GM23338 (cell line): ENCODE results near the gene SLC9C1. TPM values are rescaled to one million over a fixed set of nuclear protein-coding genes. Genes with fewer than 3 reads are reported as not detected.
A peak's percentile ranks its signal among the peaks of the same experiment; 100 is the strongest.

Source experiments
- ATAC-seq: fragments of 200-7000 bp; cut with Tn5 transposase; 3 replicates; pipeline ENCODE4 v1.9.1; 2020
- DNase-seq: peaks from one replicate; pipeline ENCODE4 v3.0.0-alpha.2; 2015; ENCODE audit warnings: low spot score
- H2AFZ ChIP-seq: fragments of 200-600 bp; sonication (generic); 2 replicates; pipeline ENCODE4 v1.8.0; 2016; ENCODE audit warnings: antibody characterized with exemption, mild to moderate bottlenecking, moderate library complexity
- H3F3A ChIP-seq: fragments of 200-600 bp; sonication (generic); replicated peaks from 2 replicates; pipeline ENCODE4 v1.8.0; 2017; ENCODE audit warnings: antibody characterized with exemption, mixed run types, low read depth
- H3K27ac ChIP-seq: fragments of 200-600 bp; sonication (generic); 2 replicates; pipeline ENCODE4 v1.6.1; 2016; ENCODE audit warnings: low read depth
- H3K27me3 ChIP-seq: fragments of 200-600 bp; sonication (generic); 2 replicates; pipeline ENCODE4 v1.8.0; 2016; ENCODE audit warnings: mild to moderate bottlenecking, mixed run types, moderate library complexity; ENCODE audit not compliant: insufficient read depth
- H3K36me3 ChIP-seq: fragments of 200-600 bp; sonication (generic); 2 replicates; pipeline ENCODE4 v1.8.0; 2016; ENCODE audit warnings: mild to moderate bottlenecking; ENCODE audit not compliant: insufficient read depth
- H3K4me1 ChIP-seq: fragments of 200-600 bp; sonication (generic); 2 replicates; pipeline ENCODE4 v1.8.0; 2016; ENCODE audit warnings: mild to moderate bottlenecking, moderate library complexity; ENCODE audit not compliant: insufficient read depth
- H3K4me2 ChIP-seq: fragments of 200-600 bp; sonication (generic); 2 replicates; pipeline ENCODE4 v1.7.1; 2017; ENCODE audit warnings: mixed run types
- H3K4me3 ChIP-seq: fragments of 200-600 bp; sonication (generic); 2 replicates; pipeline ENCODE4 v1.6.1; 2016; ENCODE audit warnings: mixed run types
- H3K79me2 ChIP-seq: fragments of 200-600 bp; sonication (generic); replicated peaks from 2 replicates; pipeline ENCODE4 v1.8.0; 2017; ENCODE audit warnings: mild to moderate bottlenecking; ENCODE audit not compliant: insufficient read depth
- H3K9me2 ChIP-seq: fragments of 200-600 bp; sonication (generic); 2 replicates; pipeline ENCODE4 v1.8.0; 2017; ENCODE audit not compliant: insufficient read depth
- H4K20me1 ChIP-seq: fragments of 200-600 bp; sonication (generic); replicated peaks from 2 replicates; pipeline ENCODE4 v1.8.0; 2017; ENCODE audit warnings: mild to moderate bottlenecking; ENCODE audit not compliant: insufficient read depth
- H3K27ac Mint-ChIP-seq: 2 replicates; pipeline ENCODE4 v1.8.0; 2020; ENCODE audit warnings: inconsistent platforms, mild to moderate bottlenecking, moderate library complexity, mixed read lengths
- H3K27me3 Mint-ChIP-seq: 3 replicates; pipeline ENCODE4 v1.8.0; 2022; ENCODE audit warnings: low read depth, mild to moderate bottlenecking, moderate library complexity, mixed read lengths, inconsistent platforms; ENCODE audit not compliant: insufficient read depth, poor library complexity
- H3K36me3 Mint-ChIP-seq: 3 replicates; pipeline ENCODE4 v1.8.0; 2021; ENCODE audit warnings: low read depth, mild to moderate bottlenecking, inconsistent platforms, moderate library complexity, mixed read lengths
- H3K4me1 Mint-ChIP-seq: 3 replicates; pipeline ENCODE4 v1.8.0; 2020; ENCODE audit warnings: mild to moderate bottlenecking, inconsistent platforms, mixed read lengths
- H3K4me3 Mint-ChIP-seq: 3 replicates; pipeline ENCODE4 v1.8.0; 2021; ENCODE audit warnings: moderate library complexity, mild to moderate bottlenecking, inconsistent platforms, mixed read lengths
- H3K9me3 Mint-ChIP-seq: 3 replicates; pipeline ENCODE4 v1.8.0; 2020; ENCODE audit warnings: moderate library complexity, mild to moderate bottlenecking, inconsistent platforms, mixed read lengths
- CREB1 ChIP-seq: fragments of 250-450 bp; sonication (Bioruptor Pico); IDR thresholded peaks from 2 replicates; pipeline ENCODE4 v1.5.0; 2020; ENCODE audit warnings: low read depth, mild to moderate bottlenecking, moderate library complexity
- EZH2 ChIP-seq: fragments of 200-600 bp; sonication (generic); IDR thresholded peaks from one replicate; pipeline ENCODE4 v1.8.0; 2017; ENCODE audit warnings: antibody characterized with exemption, mild to moderate bottlenecking, low read depth; ENCODE audit not compliant: unreplicated experiment
- EZH2phosphoT487 ChIP-seq: fragments of 200-600 bp; sonication (generic); IDR thresholded peaks from one replicate; pipeline ENCODE4 v1.8.1; 2018; ENCODE audit warnings: antibody characterized with exemption; ENCODE audit not compliant: unreplicated experiment
- JUNB ChIP-seq: IDR thresholded peaks from one replicate; pipeline ENCODE4 v1.6.1; 2016; ENCODE audit warnings: antibody characterized with exemption; ENCODE audit not compliant: unreplicated experiment
- NANOG ChIP-seq: IDR thresholded peaks from 2 replicates; pipeline ENCODE4 v1.6.1; 2016; ENCODE audit warnings: antibody characterized with exemption, borderline replicate concordance
- POLR2AphosphoS5 ChIP-seq: IDR thresholded peaks from 2 replicates; pipeline ENCODE4 v1.6.1; 2016; ENCODE audit warnings: antibody characterized with exemption, low read depth
- REST ChIP-seq: IDR thresholded peaks from one replicate; pipeline ENCODE4 v1.6.1; 2018; ENCODE audit warnings: antibody characterized with exemption; ENCODE audit not compliant: unreplicated experiment
- STAT1 ChIP-seq: IDR thresholded peaks from one replicate; pipeline ENCODE4 v1.6.1; 2016; ENCODE audit warnings: antibody characterized with exemption; ENCODE audit not compliant: unreplicated experiment
- ZNF114 ChIP-seq: fragments of 250-450 bp; sonication (Bioruptor Pico); IDR thresholded peaks from 2 replicates; pipeline ENCODE4 v1.5.0; 2020; ENCODE audit warnings: mild to moderate bottlenecking, moderate library complexity
- ZNF331 ChIP-seq: fragments of 250-450 bp; sonication (Bioruptor Pico); IDR thresholded peaks from 2 replicates; pipeline ENCODE4 v1.5.0; 2020; ENCODE audit warnings: low read depth, mild to moderate bottlenecking, moderate library complexity
- polyA plus RNA-seq: library from polyadenylated mRNA; unstranded; fragments of >200 nt; fragmentation: Nextera tagmentation; extraction: Ambion mirVana; gene quantifications from 2 replicates; pipeline ENCODE4 v1.2.1, GENCODE V29; 2016
- total RNA-seq: library from RNA; depleted of rRNA; stranded (reverse); fragments of >200 nt; shearing (Covaris generic); gene quantifications from 2 replicates; pipeline ENCODE4 v1.2.3, GENCODE V29; 2014
- TF ChIP-seq, protein P1 (sequence below), 2 experiments: fragments of 200-600 bp in 1 of 2; sonication (generic) in 1 of 2; conservative IDR thresholded peaks; 2 replicates each; pipeline versions ENCODE4 v1.5.1 to v1.6.1; 2016 to 2017; ENCODE audit warnings: antibody characterized with exemption in 2 of 2, low read depth in 2 of 2, mild to moderate bottlenecking in 2 of 2, moderate library complexity in 1 of 2
- TF ChIP-seq, protein P2 (sequence below): IDR thresholded peaks from 2 replicates; pipeline ENCODE4 v1.6.1; 2016; ENCODE audit warnings: antibody characterized with exemption

Gene SLC9C1
- total and polyA plus RNA-seq, 2 experiments from 2014 or later: 0.97 to 1.8 TPM

DNA sequence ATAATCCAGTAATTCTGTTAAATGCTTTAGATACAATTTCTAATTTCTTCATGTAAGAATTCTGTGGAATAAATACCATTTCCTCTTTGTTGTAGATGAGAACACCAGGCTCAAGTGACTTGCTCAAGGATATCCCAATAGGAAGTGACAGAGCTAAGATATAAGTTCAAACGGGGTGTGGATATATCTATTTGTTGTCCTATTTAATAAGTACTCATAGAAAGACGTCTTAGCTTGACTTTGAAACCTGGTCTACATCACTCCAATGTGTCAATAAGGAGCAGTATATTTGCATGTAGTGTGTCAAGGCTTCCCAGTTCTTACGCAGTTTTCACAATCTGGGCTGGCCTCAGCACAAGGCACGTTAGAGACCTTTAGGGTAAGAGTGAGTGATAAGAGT lies 156.2 kb downstream of the SLC9C1 start:
- Histone ChIP-seq H3K36me3 (no peaks in the 10 kb centered on the region), H2AFZ (no peak overlapping the region), H3K27me3 (no peaks in the 10 kb centered on the region), H3K27ac (no peak overlapping the region), H4K20me1 (no peaks in the 10 kb centered on the region), H3F3A (no peaks in the 10 kb centered on the region), H3K79me2 (no peaks in the 10 kb centered on the region), H3K4me1 (peaks cover 20% of the 10 kb centered on the region), H3K4me2 (0 out of 2 replicates have a peak overlapping the region, but pooled peaks have one; percentile 5), H3K4me3 (no peak overlapping the region), H3K9me2 (no peaks in the 10 kb centered on the region)
- TF ChIP-seq CREB1 (no peak), ZNF331 (CRISPR knock-in tag) (no peak), EZH2 (no peak), ZNF114 (CRISPR knock-in tag) (no peak), NANOG (no peak)
- TF ChIP-seq, protein P1, sequence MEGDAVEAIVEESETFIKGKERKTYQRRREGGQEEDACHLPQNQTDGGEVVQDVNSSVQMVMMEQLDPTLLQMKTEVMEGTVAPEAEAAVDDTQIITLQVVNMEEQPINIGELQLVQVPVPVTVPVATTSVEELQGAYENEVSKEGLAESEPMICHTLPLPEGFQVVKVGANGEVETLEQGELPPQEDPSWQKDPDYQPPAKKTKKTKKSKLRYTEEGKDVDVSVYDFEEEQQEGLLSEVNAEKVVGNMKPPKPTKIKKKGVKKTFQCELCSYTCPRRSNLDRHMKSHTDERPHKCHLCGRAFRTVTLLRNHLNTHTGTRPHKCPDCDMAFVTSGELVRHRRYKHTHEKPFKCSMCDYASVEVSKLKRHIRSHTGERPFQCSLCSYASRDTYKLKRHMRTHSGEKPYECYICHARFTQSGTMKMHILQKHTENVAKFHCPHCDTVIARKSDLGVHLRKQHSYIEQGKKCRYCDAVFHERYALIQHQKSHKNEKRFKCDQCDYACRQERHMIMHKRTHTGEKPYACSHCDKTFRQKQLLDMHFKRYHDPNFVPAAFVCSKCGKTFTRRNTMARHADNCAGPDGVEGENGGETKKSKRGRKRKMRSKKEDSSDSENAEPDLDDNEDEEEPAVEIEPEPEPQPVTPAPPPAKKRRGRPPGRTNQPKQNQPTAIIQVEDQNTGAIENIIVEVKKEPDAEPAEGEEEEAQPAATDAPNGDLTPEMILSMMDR (conservative IDR thresholded peaks at IDR 0.05; ENCODE audit: low read depth in 2 of 2): no peak
- Mint-ChIP-seq H3K4me1 (peaks cover 31% of the 10 kb centered on the region), H3K36me3 (no peaks in the 10 kb centered on the region), H3K27me3 (no peaks in the 10 kb centered on the region), H3K9me3 (no peaks in the 10 kb centered on the region; the same call in 2 of the 3 replicates), H3K27ac (no peak overlapping the region), H3K4me3 (no peak overlapping the region)
- DNase-seq: no peak
- peak; percentile 15; the same call in 2 of the 3 replicates for ATAC-seq

DNA sequence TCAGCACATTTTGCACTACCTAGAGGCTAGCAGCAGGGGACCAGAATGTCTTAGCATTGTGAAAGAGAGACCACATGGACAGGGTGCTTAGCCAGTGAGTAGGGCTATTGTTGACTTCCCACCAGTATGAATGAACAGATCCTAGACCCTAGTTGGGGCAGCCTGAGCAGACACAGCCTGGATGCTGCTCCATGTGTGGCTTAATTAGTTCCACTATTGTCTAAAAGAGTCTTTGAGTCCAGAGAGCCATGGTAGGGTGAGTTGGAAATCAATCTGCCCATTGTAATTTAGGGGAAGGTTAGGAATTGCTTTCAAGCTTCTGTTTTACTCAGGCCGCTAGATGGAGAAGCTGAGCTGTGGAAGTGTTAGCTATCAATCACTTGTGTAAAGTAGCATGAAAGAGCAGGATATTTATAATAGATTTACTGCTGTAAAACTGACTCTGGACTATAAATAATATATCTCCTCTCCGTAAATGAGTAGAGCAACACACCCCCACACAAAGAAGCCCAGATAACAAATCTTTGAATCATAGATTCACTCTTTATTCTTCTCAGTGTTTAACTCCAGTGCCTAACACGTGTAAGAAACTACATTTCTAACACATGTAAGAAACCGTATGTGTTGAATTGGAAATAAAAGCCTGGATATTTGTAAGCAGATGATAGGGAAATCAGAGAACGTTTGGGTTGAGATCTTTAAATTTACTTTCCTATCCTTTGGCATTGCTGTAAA lies 156.9 kb downstream of the SLC9C1 start:
- H3K27ac ChIP-seq: peak overlapping the region; percentile 43; the same call in 1 of the 2 replicates
- H3K36me3 ChIP-seq: no peaks in the 10 kb centered on the region
- peak; percentile 86 for DNase-seq
- peaks cover 31% of the 10 kb centered on the region for H3K4me1 Mint-ChIP-seq
- H3K4me3 ChIP-seq: no peak overlapping the region
- ATAC-seq: peak; percentile 95
- no peaks in the 10 kb centered on the region for H3K79me2 ChIP-seq
- no peak overlapping the region for H2AFZ ChIP-seq
- H3F3A ChIP-seq: no peaks in the 10 kb centered on the region
- no peaks in the 10 kb centered on the region for H3K27me3 Mint-ChIP-seq
- H3K27me3 ChIP-seq: no peaks in the 10 kb centered on the region
- peak overlapping the region; percentile 93 for H3K27ac Mint-ChIP-seq
- H4K20me1 ChIP-seq: no peaks in the 10 kb centered on the region
- H3K9me2 ChIP-seq: no peaks in the 10 kb centered on the region
- H3K36me3 Mint-ChIP-seq: no peaks in the 10 kb centered on the region
- H3K4me3 Mint-ChIP-seq: no peak overlapping the region
- H3K9me3 Mint-ChIP-seq: no peaks in the 10 kb centered on the region
- H3K4me1 ChIP-seq: peaks cover 20% of the 10 kb centered on the region
- peak overlapping the region; percentile 34; the same call in 1 of the 2 replicates for H3K4me2 ChIP-seq
- TF ChIP-seq POLR2AphosphoS5: no peak
- TF ChIP-seq, protein P1 (conservative IDR thresholded peaks at IDR 0.05; ENCODE audit: low read depth in 2 of 2): peak; percentile 82 to 87
- no peak for TF ChIP-seq JUNB
- TF ChIP-seq EZH2phosphoT487: no peak
- TF ChIP-seq EZH2: no peak
- no peak for TF ChIP-seq ZNF331 (CRISPR knock-in tag)
- TF ChIP-seq, protein P2, sequence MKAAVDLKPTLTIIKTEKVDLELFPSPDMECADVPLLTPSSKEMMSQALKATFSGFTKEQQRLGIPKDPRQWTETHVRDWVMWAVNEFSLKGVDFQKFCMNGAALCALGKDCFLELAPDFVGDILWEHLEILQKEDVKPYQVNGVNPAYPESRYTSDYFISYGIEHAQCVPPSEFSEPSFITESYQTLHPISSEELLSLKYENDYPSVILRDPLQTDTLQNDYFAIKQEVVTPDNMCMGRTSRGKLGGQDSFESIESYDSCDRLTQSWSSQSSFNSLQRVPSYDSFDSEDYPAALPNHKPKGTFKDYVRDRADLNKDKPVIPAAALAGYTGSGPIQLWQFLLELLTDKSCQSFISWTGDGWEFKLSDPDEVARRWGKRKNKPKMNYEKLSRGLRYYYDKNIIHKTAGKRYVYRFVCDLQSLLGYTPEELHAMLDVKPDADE: no peak
- no peak for TF ChIP-seq STAT1
- peak; percentile 42; the same call in 1 of the 2 replicates for TF ChIP-seq CREB1
- peak; percentile 56; the same call in 1 of the 2 replicates for TF ChIP-seq NANOG
- no peak for TF ChIP-seq REST
